KG1 (cell line): ENCODE data around the gene HHLA2.

Source experiments
- DNase-seq: peaks from one replicate; lab custom pipeline; 2025; lab: John Stamatoyannopoulos, UW

Gene HHLA2

GRCh38 chr3:108300103-108300849, 3.9 kb downstream of the HHLA2 start:
- DNase-seq = no peak

GRCh38 chr3:108301695-108302404, 5.5 kb downstream of the HHLA2 start:
- DNase-seq = no peak

- DNase-seq = no peak
Measured at GRCh38 chr3:108302570-108302969, 6.2 kb downstream of the HHLA2 start.

- DNase-seq = no peak
Measured at GRCh38 chr3:108305484-108306172, 9.3 kb downstream of the HHLA2 start.

GRCh38 chr3:108311797-108312196, 15.4 kb downstream of the HHLA2 start:
- DNase-seq = no peak

GRCh38 chr3:108312656-108313055, 16.3 kb downstream of the HHLA2 start:
- no peak for DNase-seq

GRCh38 chr3:108315767-108316301, 19.5 kb downstream of the HHLA2 start:
- DNase-seq = no peak

- no peak for DNase-seq
Measured at GRCh38 chr3:108319428-108320082, 23.2 kb downstream of the HHLA2 start.

GRCh38 chr3:108320746-108321350, 24.5 kb downstream of the HHLA2 start:
- no peak for DNase-seq

- DNase-seq = no peak
Measured at GRCh38 chr3:108322352-108322751, 26.0 kb downstream of the HHLA2 start.

- DNase-seq = no peak
Measured at GRCh38 chr3:108324177-108324576, 27.8 kb downstream of the HHLA2 start.

GRCh38 chr3:108327168-108327567, 30.8 kb downstream of the HHLA2 start:
- DNase-seq = no peak

- DNase-seq = no peak
Measured at GRCh38 chr3:108328821-108329486, 32.6 kb downstream of the HHLA2 start.

- no peak for DNase-seq
Measured at GRCh38 chr3:108329508-108329907, 33.2 kb downstream of the HHLA2 start.

- no peak for DNase-seq
Measured at GRCh38 chr3:108329947-108330346, 33.6 kb downstream of the HHLA2 start.

- no peak for DNase-seq
Measured at GRCh38 chr3:108331792-108332191, 35.4 kb downstream of the HHLA2 start.

- DNase-seq = no peak
Measured at GRCh38 chr3:108333961-108334360, 37.6 kb downstream of the HHLA2 start.

GRCh38 chr3:108334701-108335100, 38.4 kb downstream of the HHLA2 start:
- DNase-seq = no peak

- DNase-seq = no peak
Measured at GRCh38 chr3:108338901-108339545, 42.7 kb downstream of the HHLA2 start.

GRCh38 chr3:108341911-108342310, 45.6 kb downstream of the HHLA2 start:
- no peak for DNase-seq
